SH-SY5Y (cell line): ENCODE measurements around the gene ICOSLG.

Source experiments
- GATA2 ChIP-seq: IDR thresholded peaks from 2 replicates; pipeline ENCODE4 v1.6.1; 2011; ENCODE audit warnings: mild to moderate bottlenecking, low read depth, low read length
- GATA3 ChIP-seq: IDR thresholded peaks from 2 replicates; pipeline ENCODE4 v1.6.1; 2011; ENCODE audit warnings: low read depth, mild to moderate bottlenecking, low read length, moderate library complexity

- no peak for TF ChIP-seq GATA2
- no peak for TF ChIP-seq GATA3
These were observed 38.9 kb upstream of the ICOSLG start for GRCh38 chr21:44279354-44280260.
